ENCODE measurements around the gene AHDC1. TPM values are rescaled to one million over a fixed set of nuclear protein-coding genes. Genes with fewer than 3 reads are reported as not detected.

AHDC1 gene
- total RNA-seq, 1 experiment from 2014 or later: 49.0 TPM

DNA sequence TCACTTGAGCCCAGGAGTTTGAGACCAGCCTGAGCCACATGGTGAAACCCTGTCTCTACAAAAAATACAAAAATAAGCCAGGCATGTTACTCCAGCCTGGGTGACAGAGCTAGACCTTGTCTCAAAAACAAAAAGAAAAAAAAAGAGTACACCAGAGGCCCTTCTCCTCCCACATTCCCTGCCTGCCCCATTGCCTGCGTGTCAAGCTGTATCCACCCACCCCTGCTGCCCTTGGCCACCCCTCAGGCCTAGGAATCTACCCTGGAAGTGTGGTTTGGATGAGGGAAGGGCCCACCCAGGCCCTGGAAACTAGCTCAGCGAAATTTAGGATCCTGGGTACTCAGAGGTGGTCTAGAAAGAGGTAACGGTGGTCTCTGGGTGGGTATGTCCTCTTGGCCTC lies 88.3 kb downstream of the AHDC1 start:
- ATAC-seq (no peak), DNase-seq (ENCODE audit: low spot score) (no peak)
- ChIA-PET POLR2A (interaction anchor here (1.0 kb wide), 1 partner anchor 42 kb away, joined by 3 read pairs; no protein-coding TSS in a partner anchor), CTCF (interaction anchor here (1.0 to 1.9 kb wide), 6 partner anchors 19 to 119 kb away, joined by 3 to 8 read pairs (median 6); no protein-coding TSS in a partner anchor)
- H3K4me3 Mint-ChIP-seq: no peak overlapping the region
- no peak overlapping the region for H3K27ac Mint-ChIP-seq
- TF ChIP-seq ZNF532 (CRISPR knock-in tag; IDR thresholded peaks at IDR 0.05; ENCODE audit: borderline replicate concordance) (no peak), GTF2I (CRISPR knock-in tag; conservative IDR thresholded peaks at IDR 0.05) (no peak), IRF2 (CRISPR knock-in tag; IDR thresholded peaks at IDR 0.05; ENCODE audit: borderline replicate concordance, low read depth) (no peak), ZNF671 (CRISPR knock-in tag; IDR thresholded peaks at IDR 0.05) (no peak), ATF1 (CRISPR knock-in tag; IDR thresholded peaks at IDR 0.05) (no peak), CTCF (IDR thresholded peaks at IDR 0.05) (no peak)
- H3K27me3 Mint-ChIP-seq (ENCODE audit: low read depth): no peaks in the 10 kb centered on the region
- no peaks in the 10 kb centered on the region for H3K9me3 Mint-ChIP-seq
- H3K36me3 Mint-ChIP-seq: no peaks in the 10 kb centered on the region
- peaks cover 30% of the 10 kb centered on the region for H3K4me1 Mint-ChIP-seq

- Mint-ChIP-seq H3K4me3 (no peak overlapping the region), H3K36me3 (no peaks in the 10 kb centered on the region), H3K9me3 (no peaks in the 10 kb centered on the region), H3K27ac (peak overlapping the region; percentile 74), H3K27me3 (ENCODE audit: low read depth) (no peaks in the 10 kb centered on the region), H3K4me1 (peaks cover 25% of the 10 kb centered on the region)
- POLR2A ChIA-PET: no interaction called here
- ATAC-seq: no peak
- CTCF ChIA-PET: interaction anchor here (0.7 to 1.7 kb wide), 4 partner anchors 9 to 55 kb away, joined by 3 to 8 read pairs (median 4); no protein-coding TSS in a partner anchor
- TF ChIP-seq SOX15 (CRISPR knock-in tag; IDR thresholded peaks at IDR 0.05): no peak
- TF ChIP-seq CREB1 (CRISPR knock-in tag; IDR thresholded peaks at IDR 0.05): no peak
- DNase-seq (ENCODE audit: low spot score): no peak
These were observed 90.0 kb downstream of the AHDC1 start for GRCh38 chr1:27513958-27514357.

DNA sequence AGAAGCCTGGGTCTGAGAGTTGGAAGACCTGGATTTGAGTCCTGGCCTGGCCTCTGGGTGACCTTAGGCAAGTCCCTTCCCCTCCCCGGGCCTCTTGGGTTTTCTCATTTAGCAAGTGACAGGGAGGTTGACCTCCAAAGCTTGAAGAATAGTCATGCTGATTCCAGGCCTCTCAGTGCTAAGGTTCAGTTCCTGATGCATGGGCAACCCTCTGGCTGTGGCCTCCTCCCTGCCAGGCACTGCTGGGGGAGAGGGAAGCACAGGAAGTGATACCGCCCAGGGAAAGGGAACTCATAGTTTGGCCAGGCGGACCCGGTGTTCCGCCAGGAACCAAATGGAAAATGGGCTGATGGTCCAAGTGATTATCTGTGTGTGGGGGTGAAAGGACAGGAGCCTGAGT lies 90.4 kb downstream of the AHDC1 start:
- DNase-seq (ENCODE audit: low spot score) (no peak), ATAC-seq (no peak; the same call in 1 of the 2 replicates)
- Mint-ChIP-seq H3K27ac (peak overlapping the region; percentile 74), H3K9me3 (no peaks in the 10 kb centered on the region), H3K36me3 (no peaks in the 10 kb centered on the region), H3K4me1 (peaks cover 21% of the 10 kb centered on the region), H3K4me3 (no peak overlapping the region), H3K27me3 (ENCODE audit: low read depth) (no peaks in the 10 kb centered on the region)
- ChIA-PET POLR2A (no interaction called here), CTCF (interaction anchor here (0.7 to 1.7 kb wide), 3 partner anchors 17 to 56 kb away, joined by 3 to 8 read pairs (median 5); no protein-coding TSS in a partner anchor)
- TF ChIP-seq PRDM15 (CRISPR knock-in tag; IDR thresholded peaks at IDR 0.05): peak; percentile 89
- TF ChIP-seq, protein P1, sequence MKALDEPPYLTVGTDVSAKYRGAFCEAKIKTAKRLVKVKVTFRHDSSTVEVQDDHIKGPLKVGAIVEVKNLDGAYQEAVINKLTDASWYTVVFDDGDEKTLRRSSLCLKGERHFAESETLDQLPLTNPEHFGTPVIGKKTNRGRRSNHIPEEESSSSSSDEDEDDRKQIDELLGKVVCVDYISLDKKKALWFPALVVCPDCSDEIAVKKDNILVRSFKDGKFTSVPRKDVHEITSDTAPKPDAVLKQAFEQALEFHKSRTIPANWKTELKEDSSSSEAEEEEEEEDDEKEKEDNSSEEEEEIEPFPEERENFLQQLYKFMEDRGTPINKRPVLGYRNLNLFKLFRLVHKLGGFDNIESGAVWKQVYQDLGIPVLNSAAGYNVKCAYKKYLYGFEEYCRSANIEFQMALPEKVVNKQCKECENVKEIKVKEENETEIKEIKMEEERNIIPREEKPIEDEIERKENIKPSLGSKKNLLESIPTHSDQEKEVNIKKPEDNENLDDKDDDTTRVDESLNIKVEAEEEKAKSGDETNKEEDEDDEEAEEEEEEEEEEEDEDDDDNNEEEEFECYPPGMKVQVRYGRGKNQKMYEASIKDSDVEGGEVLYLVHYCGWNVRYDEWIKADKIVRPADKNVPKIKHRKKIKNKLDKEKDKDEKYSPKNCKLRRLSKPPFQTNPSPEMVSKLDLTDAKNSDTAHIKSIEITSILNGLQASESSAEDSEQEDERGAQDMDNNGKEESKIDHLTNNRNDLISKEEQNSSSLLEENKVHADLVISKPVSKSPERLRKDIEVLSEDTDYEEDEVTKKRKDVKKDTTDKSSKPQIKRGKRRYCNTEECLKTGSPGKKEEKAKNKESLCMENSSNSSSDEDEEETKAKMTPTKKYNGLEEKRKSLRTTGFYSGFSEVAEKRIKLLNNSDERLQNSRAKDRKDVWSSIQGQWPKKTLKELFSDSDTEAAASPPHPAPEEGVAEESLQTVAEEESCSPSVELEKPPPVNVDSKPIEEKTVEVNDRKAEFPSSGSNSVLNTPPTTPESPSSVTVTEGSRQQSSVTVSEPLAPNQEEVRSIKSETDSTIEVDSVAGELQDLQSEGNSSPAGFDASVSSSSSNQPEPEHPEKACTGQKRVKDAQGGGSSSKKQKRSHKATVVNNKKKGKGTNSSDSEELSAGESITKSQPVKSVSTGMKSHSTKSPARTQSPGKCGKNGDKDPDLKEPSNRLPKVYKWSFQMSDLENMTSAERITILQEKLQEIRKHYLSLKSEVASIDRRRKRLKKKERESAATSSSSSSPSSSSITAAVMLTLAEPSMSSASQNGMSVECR (CRISPR knock-in tag; IDR thresholded peaks at IDR 0.05; ENCODE audit: borderline replicate concordance): no peak

All from WTC11 (cell line).